RWPE2 (cell line): ENCODE measurements around the gene UGT1A9.

Source experiments
- ATAC-seq: fragments of 200-7000 bp; cut with Tn5 transposase; 3 replicates; pipeline ENCODE4 v1.9.1; 2021; ENCODE audit warnings: low read depth
- DNase-seq: peaks from one replicate; pipeline ENCODE4 v3.0.0-alpha.2; 2020; ENCODE audit warnings: low spot score
- H3K27ac ChIP-seq: fragments of 450-650 bp; 2 replicates; pipeline ENCODE4 v1.5.1; 2017; ENCODE audit warnings: mild to moderate bottlenecking; ENCODE audit not compliant: poor library complexity, severe bottlenecking
- H3K27me3 ChIP-seq: fragments of 250-450 bp; sonication (Bioruptor Pico); 2 replicates; pipeline ENCODE4 v1.5.1; 2021; ENCODE audit warnings: mild to moderate bottlenecking, moderate library complexity; ENCODE audit not compliant: insufficient read depth, poor library complexity, severe bottlenecking
- H3K36me3 ChIP-seq: fragments of 250-450 bp; sonication (Bioruptor Pico); 2 replicates; pipeline ENCODE4 v1.5.1; 2020; ENCODE audit warnings: low read depth, mild to moderate bottlenecking, moderate library complexity
- H3K4me1 ChIP-seq: fragments of 250-450 bp; sonication (Bioruptor Pico); 2 replicates; pipeline ENCODE4 v1.5.1; 2021; ENCODE audit warnings: mild to moderate bottlenecking, moderate library complexity; ENCODE audit not compliant: insufficient read depth, poor library complexity, severe bottlenecking
- H3K4me3 ChIP-seq: fragments of 250-450 bp; sonication (Bioruptor Pico); 2 replicates; pipeline ENCODE4 v1.5.1; 2021; ENCODE audit warnings: mild to moderate bottlenecking, moderate library complexity; ENCODE audit not compliant: severe bottlenecking
- H3K9me3 ChIP-seq: fragments of 250-450 bp; sonication (Bioruptor Pico); 2 replicates; pipeline ENCODE4 v1.5.1; 2021; ENCODE audit warnings: mild to moderate bottlenecking, moderate library complexity; ENCODE audit not compliant: severe bottlenecking
- TF ChIP-seq, protein P1 (sequence below): fragments of 450-650 bp; IDR thresholded peaks from one replicate; pipeline ENCODE4 v1.5.1; 2017; ENCODE audit warnings: mild to moderate bottlenecking, moderate library complexity; ENCODE audit not compliant: poor library complexity, severe bottlenecking

The UGT1A9 gene

DNA sequence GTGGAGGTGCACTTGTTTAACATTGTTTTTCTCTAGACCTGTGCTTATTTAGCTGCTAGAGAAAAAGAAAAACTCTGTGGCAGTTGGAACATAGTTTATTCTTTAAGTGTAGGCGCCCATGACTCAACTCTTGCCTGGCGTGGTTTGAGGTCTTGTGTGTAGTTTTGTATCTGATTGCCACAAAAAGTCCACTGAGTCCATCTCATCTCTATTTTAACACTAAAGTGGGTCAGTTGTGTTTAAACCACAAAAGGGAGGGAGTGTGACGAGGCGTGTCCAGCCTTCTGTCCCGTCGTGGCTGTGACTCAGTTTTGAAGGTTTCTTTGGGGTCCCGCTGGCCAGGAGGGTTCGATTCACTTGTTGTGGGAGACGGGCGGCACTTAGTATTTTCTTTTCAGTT is 15.3 kb upstream of the UGT1A9 start:
- H3K27me3 ChIP-seq: no peaks in the 10 kb centered on the region
- DNase-seq (no peak), ATAC-seq (no peak)
- no peak overlapping the region for H3K27ac ChIP-seq
- H3K9me3 ChIP-seq: no peaks in the 10 kb centered on the region
- H3K4me3 ChIP-seq: no peak overlapping the region
- H3K4me1 ChIP-seq: no peaks in the 10 kb centered on the region
- H3K36me3 ChIP-seq: no peaks in the 10 kb centered on the region
- TF ChIP-seq, protein P1, sequence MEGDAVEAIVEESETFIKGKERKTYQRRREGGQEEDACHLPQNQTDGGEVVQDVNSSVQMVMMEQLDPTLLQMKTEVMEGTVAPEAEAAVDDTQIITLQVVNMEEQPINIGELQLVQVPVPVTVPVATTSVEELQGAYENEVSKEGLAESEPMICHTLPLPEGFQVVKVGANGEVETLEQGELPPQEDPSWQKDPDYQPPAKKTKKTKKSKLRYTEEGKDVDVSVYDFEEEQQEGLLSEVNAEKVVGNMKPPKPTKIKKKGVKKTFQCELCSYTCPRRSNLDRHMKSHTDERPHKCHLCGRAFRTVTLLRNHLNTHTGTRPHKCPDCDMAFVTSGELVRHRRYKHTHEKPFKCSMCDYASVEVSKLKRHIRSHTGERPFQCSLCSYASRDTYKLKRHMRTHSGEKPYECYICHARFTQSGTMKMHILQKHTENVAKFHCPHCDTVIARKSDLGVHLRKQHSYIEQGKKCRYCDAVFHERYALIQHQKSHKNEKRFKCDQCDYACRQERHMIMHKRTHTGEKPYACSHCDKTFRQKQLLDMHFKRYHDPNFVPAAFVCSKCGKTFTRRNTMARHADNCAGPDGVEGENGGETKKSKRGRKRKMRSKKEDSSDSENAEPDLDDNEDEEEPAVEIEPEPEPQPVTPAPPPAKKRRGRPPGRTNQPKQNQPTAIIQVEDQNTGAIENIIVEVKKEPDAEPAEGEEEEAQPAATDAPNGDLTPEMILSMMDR: no peak

DNA sequence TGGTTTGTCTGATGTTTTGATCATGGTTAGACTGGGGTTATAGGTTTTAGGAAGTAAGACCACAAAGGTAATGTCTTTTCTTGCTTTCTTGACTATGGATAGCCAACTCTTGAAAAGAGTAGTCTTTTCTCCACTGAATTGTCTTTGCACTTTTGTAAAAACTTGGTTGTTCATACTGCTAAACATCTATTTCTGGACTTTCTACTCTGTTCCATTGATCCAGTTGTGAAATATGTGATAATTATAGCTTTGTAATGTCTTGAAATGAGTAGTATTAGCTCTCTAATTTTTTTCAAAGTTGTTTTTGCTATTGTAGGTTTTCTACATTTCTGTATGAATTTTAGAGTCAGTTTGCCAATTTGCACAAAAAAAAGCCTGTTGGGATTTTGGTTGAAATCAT is 13.1 kb upstream of the UGT1A9 start:
- Histone ChIP-seq H3K36me3 (no peaks in the 10 kb centered on the region), H3K4me1 (no peaks in the 10 kb centered on the region), H3K4me3 (no peak overlapping the region), H3K9me3 (no peaks in the 10 kb centered on the region), H3K27ac (no peak overlapping the region), H3K27me3 (no peaks in the 10 kb centered on the region)
- DNase-seq: no peak
- no peak for ATAC-seq
- TF ChIP-seq, protein P1: no peak

- H3K27ac ChIP-seq: no peak overlapping the region
- ATAC-seq: no peak
- no peak overlapping the region for H3K4me3 ChIP-seq
- H3K4me1 ChIP-seq: no peaks in the 10 kb centered on the region
- H3K27me3 ChIP-seq: no peaks in the 10 kb centered on the region
- no peak for DNase-seq
- no peaks in the 10 kb centered on the region for H3K9me3 ChIP-seq
- no peaks in the 10 kb centered on the region for H3K36me3 ChIP-seq
- TF ChIP-seq, protein P1: no peak
Observed at GRCh38 chr2:233663911-233664310, 7.8 kb upstream of the UGT1A9 start.

DNA sequence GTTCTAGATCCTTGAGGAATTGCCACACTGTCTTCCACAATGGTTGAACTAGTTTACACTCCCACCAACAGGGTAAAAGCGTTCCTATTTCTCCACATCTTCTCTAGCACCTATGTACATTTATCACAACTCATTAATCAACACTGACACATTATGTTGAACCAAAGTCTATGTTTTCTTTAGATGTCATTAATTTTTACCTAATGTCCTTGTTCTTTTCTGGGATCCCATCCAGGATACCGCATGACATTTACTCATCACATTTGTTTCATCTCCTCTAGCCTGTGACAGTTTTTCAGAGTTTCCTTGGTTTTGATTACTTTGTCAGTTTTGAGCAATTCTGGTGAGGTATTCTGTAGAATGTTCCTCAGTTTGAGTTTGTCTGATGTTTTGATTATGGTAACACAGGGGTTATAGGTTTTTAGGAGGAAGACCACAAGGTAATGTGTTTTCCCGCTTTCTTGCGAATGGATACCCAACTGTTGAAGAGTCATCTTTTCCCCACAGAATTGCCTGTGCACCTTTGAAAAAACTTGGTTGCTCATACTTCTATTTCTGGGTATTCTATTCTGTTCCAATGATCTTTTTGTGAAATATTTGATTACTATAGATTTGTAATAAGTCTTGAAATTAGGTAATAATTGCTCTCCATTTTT is 3.0 kb upstream of the UGT1A9 start:
- TF ChIP-seq, protein P1: no peak
- Histone ChIP-seq H3K9me3 (no peaks in the 10 kb centered on the region), H3K27ac (no peak overlapping the region), H3K36me3 (no peaks in the 10 kb centered on the region), H3K4me3 (no peak overlapping the region), H3K27me3 (no peaks in the 10 kb centered on the region), H3K4me1 (no peaks in the 10 kb centered on the region)
- no peak for ATAC-seq
- no peak for DNase-seq

DNA sequence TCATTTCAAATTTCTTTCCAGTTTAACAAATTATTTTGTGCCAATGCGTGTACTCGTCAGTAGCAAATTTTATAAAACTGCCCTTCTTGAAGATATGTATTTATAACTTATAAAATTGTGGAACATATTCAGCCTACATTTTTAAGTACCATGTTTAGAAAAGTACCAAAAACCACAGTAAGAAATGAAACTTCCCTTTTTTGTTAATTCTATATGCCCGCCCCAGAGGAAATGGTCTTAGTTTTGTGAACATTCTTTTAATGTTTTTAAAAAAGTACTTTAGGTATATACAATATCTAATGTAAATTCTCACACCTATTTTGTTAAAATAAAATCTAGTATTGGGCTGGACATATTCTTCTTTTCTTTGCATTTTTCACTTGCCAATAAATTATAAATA is 1.2 kb downstream of the UGT1A9 start:
- H3K36me3 ChIP-seq: no peaks in the 10 kb centered on the region
- H3K4me3 ChIP-seq: no peak overlapping the region
- H3K27ac ChIP-seq: no peak overlapping the region
- ATAC-seq: no peak
- TF ChIP-seq, protein P1: no peak
- no peak for DNase-seq
- no peaks in the 10 kb centered on the region for H3K9me3 ChIP-seq
- H3K27me3 ChIP-seq: no peaks in the 10 kb centered on the region
- no peaks in the 10 kb centered on the region for H3K4me1 ChIP-seq
